HG03095 (cell line): ENCODE data around the gene GPX5.
A peak's percentile ranks its signal among the peaks of the same experiment; 100 is the strongest.
"Not testable (repeated sequence)": the region's sequence is repeated elsewhere in the genome, so short reads cannot be mapped to it uniquely, and the experiment has no call there.

Experiments
- ATAC-seq: cut with Tn5 transposase; IDR thresholded peaks from one replicate; pipeline ENCODE4 v1.9.1; 2021; ENCODE audit warnings: moderate library complexity; ENCODE audit not compliant: unreplicated experiment

The GPX5 gene, protein sequence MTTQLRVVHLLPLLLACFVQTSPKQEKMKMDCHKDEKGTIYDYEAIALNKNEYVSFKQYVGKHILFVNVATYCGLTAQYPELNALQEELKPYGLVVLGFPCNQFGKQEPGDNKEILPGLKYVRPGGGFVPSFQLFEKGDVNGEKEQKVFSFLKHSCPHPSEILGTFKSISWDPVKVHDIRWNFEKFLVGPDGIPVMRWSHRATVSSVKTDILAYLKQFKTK

DNA sequence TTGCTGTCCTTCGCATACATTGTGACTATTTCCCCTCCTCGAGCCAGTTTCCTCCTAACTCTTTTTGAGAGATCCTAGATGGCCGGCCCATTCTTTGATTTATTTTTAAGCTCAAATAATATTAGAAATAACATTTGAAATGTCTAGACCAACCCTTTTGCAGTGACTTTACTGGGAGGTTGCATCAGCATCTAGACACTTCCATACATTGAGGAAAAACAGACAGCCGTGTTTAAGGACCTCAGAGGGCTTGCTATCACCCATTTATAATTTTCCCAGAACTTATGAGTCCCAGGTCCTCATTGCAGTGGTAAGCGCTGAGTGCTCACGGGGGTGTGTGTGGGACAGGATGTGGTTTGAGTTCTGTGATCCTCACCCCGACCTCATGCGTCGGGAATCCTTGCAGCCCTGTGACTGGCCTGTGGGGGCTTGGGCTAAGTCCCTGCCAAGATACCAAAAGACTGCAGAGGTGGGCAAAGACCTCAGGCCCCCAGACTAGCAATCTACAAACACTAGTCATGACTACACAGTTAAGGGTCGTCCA, at the start of gene GPX5:
Gene GPX5, plus strand, starts transcription at position 386 of the 544 bp plus-strand sequence. Its CDS starts 133 bp downstream, at position 519.
- no peak for ATAC-seq

DNA sequence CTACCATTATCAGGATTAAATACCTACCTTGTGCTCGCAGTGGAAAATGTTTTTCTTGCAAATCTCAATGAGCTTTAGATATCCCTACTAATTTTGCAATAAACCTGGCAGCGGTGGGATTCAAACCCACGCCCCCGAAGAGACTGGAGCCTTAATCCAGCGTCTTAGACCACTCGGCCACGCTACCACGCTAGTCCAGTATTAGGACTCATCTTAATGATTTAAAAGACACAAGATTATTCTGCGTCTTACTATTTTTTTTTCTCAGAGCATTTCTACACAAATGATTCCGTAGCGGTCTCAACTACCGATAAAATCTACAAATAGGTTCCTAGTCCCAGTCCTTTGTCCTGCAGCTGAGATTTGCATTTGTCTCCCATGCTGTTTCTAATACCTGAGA, 47.2 kb upstream of the GPX5 start:
- no peak for ATAC-seq

DNA sequence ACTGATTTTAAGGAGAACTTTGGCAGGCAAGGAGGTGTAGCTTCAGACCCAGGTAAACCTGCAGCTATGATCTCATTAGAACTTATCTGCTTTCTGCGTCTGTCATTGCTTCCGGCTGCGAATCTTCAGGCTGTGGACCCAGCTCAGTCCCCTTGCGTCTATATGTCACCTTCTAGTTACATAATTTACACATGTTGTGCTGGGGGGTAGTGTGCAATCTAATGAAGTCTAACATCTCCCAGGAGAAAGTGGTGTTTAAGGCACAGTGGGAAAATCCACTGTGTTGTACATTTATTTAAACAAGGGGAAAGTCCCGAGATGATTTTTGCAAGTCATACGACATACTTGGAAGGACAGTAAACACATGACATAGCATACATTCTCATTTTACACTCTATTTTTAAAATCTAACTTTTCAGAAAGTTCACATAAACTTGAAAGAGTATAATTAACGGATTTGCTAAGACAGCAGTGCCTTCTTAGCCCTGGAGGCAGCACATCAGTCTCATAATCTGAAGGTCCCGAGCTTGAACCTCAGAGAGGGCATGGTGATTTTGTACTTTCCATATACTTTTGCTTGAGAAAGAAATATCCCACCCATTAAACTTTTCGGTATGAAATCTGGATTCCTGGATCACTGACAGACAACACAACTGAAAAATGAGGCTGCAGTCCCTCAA, 45.3 kb upstream of the GPX5 start:
- no peak for ATAC-seq

DNA sequence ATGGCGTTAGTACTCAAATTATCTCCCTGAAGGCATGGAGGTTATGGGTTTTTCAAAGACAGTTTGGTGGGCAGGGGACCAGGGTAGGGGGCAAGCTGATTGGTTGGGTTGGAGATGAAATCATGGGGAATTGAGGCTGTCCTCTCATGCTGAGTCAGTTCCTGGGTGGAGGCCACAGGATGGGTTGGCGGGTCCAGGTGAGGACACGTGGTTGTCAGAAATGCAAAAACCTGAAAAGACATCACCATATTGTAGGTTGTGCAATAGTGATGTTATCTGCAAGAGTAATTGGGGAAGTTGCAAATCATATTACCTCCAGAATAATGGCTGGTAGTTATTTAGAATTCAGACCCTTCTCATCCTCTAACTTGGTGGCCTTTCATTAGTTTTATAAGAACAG, 40.2 kb upstream of the GPX5 start:
- ATAC-seq = no peak

DNA sequence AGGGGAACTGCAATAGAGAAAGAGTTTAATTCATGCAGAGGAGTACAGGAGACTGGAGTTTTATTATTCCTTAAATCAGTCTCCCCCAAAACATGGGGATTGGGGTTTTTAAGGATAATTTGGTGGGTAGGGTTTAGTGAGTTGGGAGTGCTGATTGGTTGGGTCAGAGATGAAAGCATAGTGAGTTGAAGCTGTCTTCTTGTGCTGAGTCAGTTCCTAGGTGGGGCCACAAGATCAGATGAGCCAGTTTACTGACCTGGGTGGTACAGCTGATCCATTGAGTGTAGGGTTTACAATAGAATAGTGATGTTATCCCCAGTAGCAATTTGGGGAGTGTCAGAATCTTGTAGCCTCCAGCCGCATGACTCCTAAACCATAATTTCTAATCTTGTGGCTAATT, 39.1 kb upstream of the GPX5 start:
- ATAC-seq = no peak

DNA sequence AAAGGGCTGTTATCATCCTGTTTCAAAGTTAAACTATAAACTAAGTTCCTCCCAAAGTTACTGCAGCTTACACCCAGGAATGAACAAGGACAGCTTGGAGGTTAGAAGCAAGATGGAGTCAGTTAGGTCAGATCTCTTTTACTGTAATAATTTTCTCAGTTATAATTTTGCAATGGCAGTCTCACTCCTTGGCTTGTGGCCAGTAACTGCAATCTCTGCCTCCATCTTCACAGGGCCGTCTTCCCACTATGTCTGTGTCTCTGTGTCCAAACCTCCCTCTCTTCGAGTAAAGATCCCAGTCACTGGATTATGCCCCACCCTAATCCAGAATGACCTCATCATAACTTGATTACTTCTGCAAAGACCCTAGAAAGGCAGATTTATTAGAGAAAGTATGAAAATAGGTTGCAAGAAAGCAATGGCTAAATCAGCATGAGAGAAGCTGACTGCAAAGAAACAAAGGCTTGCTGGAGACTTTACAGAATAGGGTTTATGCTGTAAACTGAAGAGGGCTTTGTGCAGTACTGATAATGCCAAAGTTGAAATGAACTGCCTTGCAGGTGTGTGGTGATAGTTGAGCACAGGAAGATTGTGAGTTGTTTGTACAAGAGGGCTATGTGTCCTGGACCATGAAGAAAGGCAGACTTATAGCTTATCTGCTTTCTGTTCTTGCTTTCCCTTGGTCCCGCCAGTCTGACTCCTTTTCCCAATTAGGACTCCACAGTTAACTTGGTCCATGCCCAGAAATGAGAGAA, 38.5 kb upstream of the GPX5 start:
- ATAC-seq = no peak

DNA sequence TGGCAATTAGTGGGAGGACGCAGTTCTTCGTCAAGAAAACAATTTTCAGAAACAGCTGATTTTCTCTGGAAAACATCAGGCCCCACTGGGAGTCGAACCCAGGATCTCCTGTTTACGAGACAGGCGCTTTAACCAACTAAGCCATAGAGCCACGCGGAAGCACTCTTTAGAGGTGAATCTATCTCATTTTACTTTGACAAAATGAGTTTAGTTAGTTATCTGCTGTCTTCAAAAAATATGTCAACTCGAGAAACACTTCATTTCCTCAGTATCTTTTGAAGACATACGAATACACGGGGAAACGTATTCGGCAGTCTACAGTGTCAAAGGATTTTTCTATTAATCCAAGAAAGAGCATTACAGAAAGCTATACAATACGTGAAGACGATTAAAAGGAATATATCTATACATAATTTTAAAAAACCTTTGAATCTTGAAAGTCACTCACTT, 36.7 kb upstream of the GPX5 start:
- ATAC-seq = no peak

DNA sequence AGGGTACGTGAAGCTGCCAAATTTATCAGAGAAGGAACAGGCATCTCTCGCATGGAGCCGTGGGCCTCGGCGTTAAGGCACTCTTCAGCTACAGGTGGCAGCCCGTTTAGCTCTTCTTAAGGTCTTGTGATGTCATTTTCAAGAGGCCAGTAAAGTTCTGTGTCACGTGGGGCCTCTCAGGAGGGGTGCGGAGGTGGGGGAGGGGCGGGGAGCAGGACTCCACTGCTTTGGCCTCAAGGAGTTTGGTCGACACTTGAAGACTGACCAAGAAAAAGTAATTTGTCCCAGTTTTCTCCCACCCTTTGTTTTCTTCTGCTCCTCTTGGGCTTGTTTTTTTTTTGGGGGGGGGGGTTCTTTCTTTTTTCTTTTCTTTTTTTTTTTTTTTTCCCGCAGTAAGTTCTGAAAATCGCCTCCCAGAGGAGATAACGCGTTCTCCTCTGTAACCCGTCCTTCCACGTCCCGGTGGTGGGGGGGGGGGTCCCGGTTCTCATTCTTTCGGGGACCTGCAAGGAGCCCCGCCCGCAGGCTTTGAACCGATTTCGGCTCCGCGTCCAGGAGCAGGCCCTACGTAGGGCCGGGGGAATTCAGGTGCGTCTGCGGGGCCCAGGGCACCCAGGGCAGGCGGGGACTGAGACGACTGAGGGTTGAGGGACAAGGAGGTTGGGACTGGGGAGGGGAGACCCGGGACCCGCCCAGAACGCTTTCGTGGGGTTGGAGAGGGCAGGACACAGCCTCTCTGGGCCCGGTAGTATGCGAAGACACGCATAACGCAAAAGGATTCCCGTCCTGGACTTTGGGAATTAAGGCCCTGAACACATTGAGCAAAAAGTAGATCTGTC, 36.1 kb upstream of the GPX5 start:
- peak; percentile 58 for ATAC-seq

DNA sequence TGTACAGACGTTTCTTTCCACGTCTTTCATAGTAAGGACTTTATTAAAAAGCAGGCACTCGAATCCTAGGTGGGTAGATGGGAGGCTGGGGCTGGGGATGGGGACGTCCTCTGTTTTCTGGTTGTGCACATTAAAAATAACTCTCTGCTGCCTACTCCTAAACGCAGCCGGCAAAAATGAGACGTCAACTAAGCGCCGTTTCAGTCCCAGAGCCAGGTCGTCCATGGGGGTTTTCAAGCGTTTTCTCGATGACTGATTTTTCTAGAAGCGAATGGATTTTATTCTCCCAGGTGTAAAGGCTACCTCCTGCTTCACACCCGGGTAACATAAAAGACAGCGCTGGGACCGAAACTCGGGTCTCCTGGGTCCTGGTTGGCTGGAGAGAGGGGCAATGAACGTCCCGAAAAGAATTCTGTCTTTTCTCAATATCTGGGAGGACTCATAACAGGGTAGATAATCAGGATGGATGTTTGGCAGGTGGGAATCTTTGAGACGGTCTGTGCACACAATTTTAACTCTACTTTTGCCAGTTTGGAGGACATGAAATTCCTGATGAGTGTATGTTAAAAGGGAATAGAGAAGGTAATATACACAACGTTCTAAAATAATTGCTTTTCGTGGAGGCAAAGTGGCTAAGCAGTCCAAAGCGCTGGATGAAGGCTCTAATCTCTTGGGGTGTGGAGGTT, 35.3 kb upstream of the GPX5 start:
- no peak for ATAC-seq

DNA sequence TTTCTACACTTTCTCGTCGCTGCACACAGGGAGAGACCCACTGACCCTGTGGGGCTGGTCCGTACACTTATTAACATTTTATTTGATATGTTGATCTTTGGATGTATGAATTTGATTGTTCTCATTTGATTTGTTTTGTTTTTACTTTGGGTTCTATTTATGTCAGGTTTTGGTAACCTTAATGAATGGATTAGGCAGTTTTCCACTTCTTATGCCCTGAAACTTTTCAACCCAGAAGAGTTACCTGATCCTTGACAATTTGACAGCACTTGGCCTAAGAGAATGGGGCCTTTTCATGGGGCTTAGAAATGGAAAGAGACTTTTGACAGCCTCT, 33.7 kb upstream of the GPX5 start:
- no peak for ATAC-seq

DNA sequence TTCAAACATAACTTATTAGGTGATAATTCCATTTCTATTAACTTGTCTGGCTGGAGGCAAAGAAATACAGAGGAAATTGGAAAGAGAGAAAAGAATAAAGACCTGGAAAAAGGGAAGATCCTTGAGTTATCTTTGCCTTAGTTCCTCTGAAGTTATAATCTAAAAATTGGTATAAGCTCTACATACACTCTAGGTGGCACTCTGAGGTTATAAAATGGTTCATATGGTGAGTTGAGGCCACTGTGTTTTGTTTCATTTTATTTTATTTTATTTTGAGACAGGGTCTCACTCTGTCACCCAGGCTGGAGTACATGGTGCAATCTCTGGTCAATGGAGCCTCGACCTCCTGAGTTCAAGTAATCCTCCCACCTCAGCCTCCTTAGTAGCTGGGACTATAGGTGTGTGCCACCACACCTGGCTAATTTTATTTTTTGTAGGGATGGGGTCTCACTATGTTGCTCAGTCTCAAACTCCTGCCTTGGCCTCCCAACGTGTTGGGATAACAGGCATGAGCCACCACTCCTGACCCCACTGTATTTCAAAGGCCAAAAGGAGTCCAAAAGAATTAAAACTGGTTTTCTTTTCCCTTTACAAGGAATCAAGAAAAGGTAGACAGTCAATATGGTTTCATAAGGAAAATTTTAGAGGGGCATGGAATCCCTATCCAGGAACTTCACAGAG, 29.4 kb upstream of the GPX5 start:
- no peak for ATAC-seq

DNA sequence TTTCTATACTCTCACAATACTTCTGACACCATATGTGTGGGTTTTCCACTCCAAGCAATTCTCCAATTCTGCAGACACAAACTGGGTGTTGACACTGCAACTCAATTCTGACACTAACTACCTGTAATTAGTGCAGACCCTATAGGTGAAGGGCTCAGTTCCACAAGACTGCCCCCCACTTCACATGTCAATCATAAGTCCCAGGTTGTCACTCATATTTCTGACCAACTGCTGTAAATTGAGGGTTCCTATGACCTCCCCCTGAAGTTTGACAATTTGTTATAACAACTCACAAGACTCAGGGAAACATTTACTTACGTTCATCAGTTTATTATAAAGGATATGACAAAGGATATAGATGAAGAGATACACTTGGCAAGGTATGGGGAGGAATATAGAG, 28.4 kb upstream of the GPX5 start:
- ATAC-seq = no peak

DNA sequence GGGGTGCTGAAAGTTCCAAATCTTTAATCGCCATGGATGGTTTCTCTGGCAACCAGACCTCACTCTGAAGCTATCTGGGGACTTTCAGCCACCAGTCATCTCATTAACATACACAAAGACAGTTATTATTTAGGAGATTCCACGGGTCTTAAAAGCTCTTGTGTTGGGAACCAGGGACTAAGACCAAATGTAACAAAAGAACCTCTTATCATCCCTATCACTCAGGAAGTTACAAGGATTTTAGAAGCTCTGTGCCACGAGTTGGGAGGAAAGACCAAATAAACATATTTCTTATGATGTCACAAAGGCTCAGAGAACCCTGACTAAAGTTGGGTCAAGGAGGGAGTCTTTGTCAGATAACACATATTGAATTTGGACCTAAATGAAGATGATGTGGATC, 27.8 kb upstream of the GPX5 start:
- ATAC-seq = no peak

DNA sequence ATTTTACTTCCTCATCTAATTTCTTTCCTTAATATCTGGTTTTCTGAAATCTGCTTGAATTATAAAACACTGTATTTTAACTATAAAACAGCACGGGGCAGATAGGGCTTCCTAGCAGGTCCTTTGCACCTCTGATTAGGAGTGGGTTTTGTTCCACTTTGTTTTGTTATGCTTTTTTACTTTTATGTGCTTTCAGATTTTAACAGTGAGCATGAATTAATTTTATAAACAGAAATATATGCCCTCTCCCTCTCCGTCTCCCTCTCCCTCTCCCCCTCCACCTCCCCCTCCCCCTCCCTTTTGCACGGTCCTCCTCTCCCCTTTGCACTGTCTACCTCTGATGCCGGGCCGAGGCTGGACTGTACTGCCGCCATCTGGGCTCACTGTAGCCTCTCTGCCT, 24.4 kb upstream of the GPX5 start:
- ATAC-seq = no peak

DNA sequence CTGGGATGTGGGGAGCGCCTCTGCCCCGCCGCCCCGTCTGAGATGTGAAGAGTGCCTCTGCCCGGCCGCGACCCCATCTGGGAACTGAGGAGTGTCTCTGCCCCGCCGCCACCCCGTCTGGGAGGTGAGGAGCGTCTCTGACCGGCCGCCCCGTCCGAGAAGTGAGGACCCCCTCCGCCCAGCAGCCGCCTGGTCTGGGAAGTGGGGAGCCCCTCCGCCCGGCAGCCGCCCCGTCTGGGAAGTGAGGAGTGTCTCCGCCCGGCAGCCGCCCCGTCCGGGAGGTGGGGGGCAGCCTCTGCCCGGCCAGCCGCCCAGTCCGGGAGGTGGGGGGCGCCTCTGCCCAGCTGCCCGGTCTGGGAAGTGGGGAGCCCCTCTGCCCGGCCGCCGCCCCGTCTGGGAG, 23.5 kb upstream of the GPX5 start:
- ATAC-seq = not testable (repeated sequence)

DNA sequence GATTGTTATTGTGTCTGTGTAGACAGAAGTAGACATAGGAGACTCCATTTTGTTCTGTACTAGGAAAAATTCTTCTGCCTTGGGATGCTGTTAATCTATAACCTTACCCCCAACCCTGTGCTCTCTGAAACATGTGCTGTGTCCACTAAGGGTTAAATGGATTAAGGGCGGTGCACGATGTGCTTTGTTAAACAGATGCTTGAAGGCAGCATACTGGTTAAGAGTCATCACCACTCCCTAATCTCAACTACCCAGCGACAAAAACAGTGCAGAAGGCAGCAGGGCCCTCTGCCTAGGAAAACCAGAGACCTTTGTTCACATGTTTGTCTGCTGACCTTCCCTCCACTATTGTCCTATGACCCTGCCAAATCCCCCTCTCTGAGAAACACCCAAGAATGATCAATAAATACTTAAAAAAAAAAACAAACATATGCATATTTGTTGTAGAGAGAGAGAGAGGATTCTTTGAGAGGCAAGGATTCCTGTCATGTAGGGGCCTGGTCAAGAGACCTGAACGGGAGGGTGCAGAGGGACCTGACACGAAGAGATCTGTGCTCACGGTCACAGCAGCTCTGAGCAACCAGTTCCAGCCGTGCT, 22.9 kb upstream of the GPX5 start:
- ATAC-seq = not testable (repeated sequence)

DNA sequence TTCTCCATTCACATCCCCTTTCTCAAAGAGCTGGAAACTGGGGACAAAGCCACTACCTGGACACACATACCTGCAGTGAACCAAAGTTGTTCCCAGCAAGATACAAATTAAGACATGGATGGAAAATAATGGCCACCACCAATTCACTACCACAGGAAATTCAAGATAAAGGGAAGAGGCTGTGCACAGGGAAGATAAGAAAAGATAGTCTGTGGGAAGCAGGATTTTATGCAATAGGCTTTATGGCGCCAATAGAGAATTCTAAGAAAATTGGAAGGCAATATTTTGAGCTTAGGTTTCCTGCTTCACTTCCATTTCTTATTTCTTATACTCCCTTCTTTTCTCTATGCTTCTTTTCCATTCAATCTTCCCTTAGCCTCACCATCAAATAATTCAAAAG, 19.9 kb upstream of the GPX5 start:
- no peak for ATAC-seq

DNA sequence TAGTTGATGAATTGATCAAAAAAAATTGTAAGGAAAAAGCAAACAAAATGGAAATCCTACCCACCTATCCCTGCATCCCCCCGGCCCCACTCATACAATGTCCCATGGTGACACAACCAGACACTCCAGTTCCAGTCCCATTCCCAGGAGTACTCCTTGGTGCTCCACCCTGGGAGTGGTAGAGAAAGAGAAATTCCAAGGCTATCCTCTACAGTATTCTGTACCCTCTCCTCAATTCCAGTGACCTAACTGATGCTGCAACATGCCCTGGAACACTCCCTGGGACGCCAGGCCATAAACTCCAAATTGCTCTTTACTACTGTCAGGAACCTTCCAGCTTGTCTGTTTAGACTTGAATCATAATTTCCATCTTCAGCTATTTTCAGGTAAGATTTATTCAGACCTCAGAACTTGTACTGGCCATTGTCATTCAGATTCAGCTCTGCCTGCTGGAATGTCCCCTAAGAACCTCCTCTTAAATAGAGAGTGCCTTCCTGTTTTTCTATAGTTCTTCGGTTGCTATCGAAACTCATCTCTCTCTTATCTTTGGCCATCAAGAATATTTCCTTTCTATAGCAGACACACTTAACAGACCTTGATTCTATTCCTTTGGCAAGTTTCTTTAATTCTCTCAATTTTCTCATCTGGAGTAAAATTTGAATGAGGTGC, 18.7 kb upstream of the GPX5 start:
- no peak for ATAC-seq
